Uterus (tissue), 4 donors: Measurements from ENCODE around the gene CEBPZOS. TPM values are rescaled to one million over a fixed set of nuclear protein-coding genes. Genes with fewer than 3 reads are reported as not detected.

ENCODE experiments used
- total RNA-seq, 4 donors: library from RNA; depleted of rRNA in 3 of 4; stranded (reverse); fragments of >200 nt in 3 of 4; gene quantifications; one replicate each; pipeline versions ENCODE4 v1.1.0 to v1.2.4, GENCODE V29; 2014 to 2023
- donor health status: DM: yes; HTN: yes; CAD: no.

The CEBPZOS gene
- total RNA-seq, 4 donors from 2014 or later: 6.2 to 49.4 (median 16.3) TPM

Other genes with a start within 250 kb of the CEBPZOS start
- 10 to 100 TPM; 12.0 to 29.0 (median 20.2) TPM for gene STRN, start 230.0 kb upstream of the CEBPZOS start, total RNA-seq
- gene HEATR5B, start 112.1 kb upstream of the CEBPZOS start, total RNA-seq: 10 to 100 TPM; 17.9 to 90.9 (median 40.4) TPM
- 10 to 100 TPM in 1 of 4 donors, 1 to 10 TPM in 3; 2.8 to 13.1 (median 5.4) TPM for gene GPATCH11, start 112.0 kb upstream of the CEBPZOS start, total RNA-seq
- 10 to 100 TPM; 13.3 to 90.8 (median 45.4) TPM for gene EIF2AK2, start 39.5 kb upstream of the CEBPZOS start, total RNA-seq
- gene SULT6B1, start 7.8 kb upstream of the CEBPZOS start, total RNA-seq: not detected
- 10 to 100 TPM; 16.5 to 68.6 (median 53.8) TPM for gene CEBPZ, start 35.1 kb downstream of the CEBPZOS start, total RNA-seq
- 10 to 100 TPM; 11.3 to 35.7 (median 19.3) TPM for gene NDUFAF7, start 35.2 kb downstream of the CEBPZOS start, total RNA-seq
- gene PRKD3, start 128.3 kb downstream of the CEBPZOS start, total RNA-seq: 100 to 1,000 TPM in 1 of 4 donors, 10 to 100 TPM in 3; 53.8 to 128 (median 57.7) TPM
- gene QPCT, start 148.1 kb downstream of the CEBPZOS start, total RNA-seq: 10 to 100 TPM in 2 of 4 donors, 1 to 10 TPM in 2; 4.4 to 46.9 (median 8.7) TPM